ENCODE measurements around the gene RNF150. TPM values are rescaled to one million over a fixed set of nuclear protein-coding genes. Genes with fewer than 3 reads are reported as not detected.

RNF150 gene
- total and polyA plus RNA-seq, 3 donors from 2014 or later: 4.7 to 7.8 (median 6.5) TPM

- Histone ChIP-seq H3K27ac (no peak overlapping the region), H3K36me3 (ENCODE audit: low read depth, missing control alignments) (no peaks in the 10 kb centered on the region), H3K27me3 (no peaks in the 10 kb centered on the region), H3K4me1 (no peaks in the 10 kb centered on the region), H3K9me3 (no peaks in the 10 kb centered on the region), H3K4me3 (no peak overlapping the region)
- DNase-seq: no peak
- TF ChIP-seq, protein P1, sequence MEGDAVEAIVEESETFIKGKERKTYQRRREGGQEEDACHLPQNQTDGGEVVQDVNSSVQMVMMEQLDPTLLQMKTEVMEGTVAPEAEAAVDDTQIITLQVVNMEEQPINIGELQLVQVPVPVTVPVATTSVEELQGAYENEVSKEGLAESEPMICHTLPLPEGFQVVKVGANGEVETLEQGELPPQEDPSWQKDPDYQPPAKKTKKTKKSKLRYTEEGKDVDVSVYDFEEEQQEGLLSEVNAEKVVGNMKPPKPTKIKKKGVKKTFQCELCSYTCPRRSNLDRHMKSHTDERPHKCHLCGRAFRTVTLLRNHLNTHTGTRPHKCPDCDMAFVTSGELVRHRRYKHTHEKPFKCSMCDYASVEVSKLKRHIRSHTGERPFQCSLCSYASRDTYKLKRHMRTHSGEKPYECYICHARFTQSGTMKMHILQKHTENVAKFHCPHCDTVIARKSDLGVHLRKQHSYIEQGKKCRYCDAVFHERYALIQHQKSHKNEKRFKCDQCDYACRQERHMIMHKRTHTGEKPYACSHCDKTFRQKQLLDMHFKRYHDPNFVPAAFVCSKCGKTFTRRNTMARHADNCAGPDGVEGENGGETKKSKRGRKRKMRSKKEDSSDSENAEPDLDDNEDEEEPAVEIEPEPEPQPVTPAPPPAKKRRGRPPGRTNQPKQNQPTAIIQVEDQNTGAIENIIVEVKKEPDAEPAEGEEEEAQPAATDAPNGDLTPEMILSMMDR (IDR thresholded peaks at IDR 0.05): no peak
- TF ChIP-seq POLR2A (IDR thresholded peaks at IDR 0.05): no peak
- 46 to 56% methylated on average over 5 of the region's 5 CpGs for WGBS, 2 donors
- intact Hi-C loops (cut with DNase I; ENCODE audit: low total_unique reads): no loop called here
Measured at GRCh38 chr4:140870427-140870826, 262.8 kb downstream of the RNF150 start.

DNA sequence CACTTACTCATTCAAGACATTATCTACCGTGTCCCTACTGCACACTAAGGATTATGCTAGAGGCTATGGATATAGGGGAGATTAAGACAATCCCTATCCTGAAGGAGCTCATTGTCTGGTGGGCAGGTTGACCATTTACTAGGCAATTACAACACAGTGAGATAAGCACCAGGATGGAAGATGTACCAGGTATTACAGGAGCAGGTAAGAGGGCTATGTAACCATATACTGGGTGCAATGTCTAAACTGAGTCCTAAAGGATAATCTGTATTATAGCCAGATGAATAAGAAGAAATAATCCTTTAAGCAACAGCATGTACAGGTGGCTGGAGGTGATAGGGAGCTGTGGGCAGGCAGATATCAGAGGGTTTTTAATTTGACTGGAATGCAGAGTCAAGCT lies 263.8 kb downstream of the RNF150 start:
- intact Hi-C loops (cut with DNase I; ENCODE audit: low total_unique reads): no loop called here
- H3K27me3 ChIP-seq: no peaks in the 10 kb centered on the region
- no peak overlapping the region for H3K4me3 ChIP-seq
- no peaks in the 10 kb centered on the region for H3K36me3 ChIP-seq (ENCODE audit: low read depth, missing control alignments)
- TF ChIP-seq POLR2A (IDR thresholded peaks at IDR 0.05): no peak
- TF ChIP-seq, protein P1 (IDR thresholded peaks at IDR 0.05): no peak
- H3K4me1 ChIP-seq: no peaks in the 10 kb centered on the region
- 80 to 94% methylated on average over 1 of the region's 1 CpG for whole genome bisulfite sequencing, 2 donors
- no peaks in the 10 kb centered on the region for H3K9me3 ChIP-seq
- no peak for DNase-seq
- no peak overlapping the region for H3K27ac ChIP-seq

DNA sequence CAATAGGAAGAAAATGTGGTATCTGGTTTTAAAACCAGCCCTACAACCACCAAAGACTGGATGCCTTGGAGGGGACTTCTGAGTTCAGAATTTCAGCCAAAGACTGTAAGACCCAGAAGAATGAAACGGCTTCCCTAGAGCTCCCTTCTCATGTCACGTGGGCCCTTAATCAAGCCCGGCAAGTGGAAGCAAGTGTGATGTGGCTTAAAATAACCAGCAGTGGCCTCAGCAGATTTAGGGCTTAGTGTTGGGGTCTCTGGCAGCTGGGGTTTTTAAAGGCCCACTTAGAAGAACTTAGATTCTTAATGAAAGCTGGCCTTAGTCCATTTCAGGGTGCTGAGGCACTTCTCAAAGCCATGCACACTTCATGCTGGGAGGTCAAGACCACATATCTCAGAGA lies 265.9 kb downstream of the RNF150 start:
- no peaks in the 10 kb centered on the region for H3K27me3 ChIP-seq
- TF ChIP-seq, protein P1 (IDR thresholded peaks at IDR 0.05): no peak
- no peak for TF ChIP-seq POLR2A (IDR thresholded peaks at IDR 0.05)

GRCh38 chr4:140866492-140867005 lies 266.7 kb downstream of the RNF150 start:
- H3K27me3 ChIP-seq: no peaks in the 10 kb centered on the region
- H3K36me3 ChIP-seq (ENCODE audit: low read depth, missing control alignments): no peaks in the 10 kb centered on the region
- no peak overlapping the region for H3K4me3 ChIP-seq
- H3K27ac ChIP-seq: no peak overlapping the region
- DNase-seq: no peak
- TF ChIP-seq, protein P1 (IDR thresholded peaks at IDR 0.05): no peak
- no peak for TF ChIP-seq POLR2A (IDR thresholded peaks at IDR 0.05)
- 74 to 87% methylated on average over 5 of the region's 5 CpGs for WGBS, 2 donors
- H3K4me1 ChIP-seq: no peaks in the 10 kb centered on the region
- intact Hi-C loops (cut with DNase I; ENCODE audit: low total_unique reads): no loop called here
- no peaks in the 10 kb centered on the region for H3K9me3 ChIP-seq

More for the DNA sequence above, 265.9 kb downstream of the RNF150 start:
- intact Hi-C loops (cut with DNase I; ENCODE audit: low total_unique reads): no loop called here
- Histone ChIP-seq H3K4me1 (no peaks in the 10 kb centered on the region), H3K27ac (no peak overlapping the region), H3K9me3 (no peaks in the 10 kb centered on the region), H3K36me3 (ENCODE audit: low read depth, missing control alignments) (no peaks in the 10 kb centered on the region), H3K4me3 (no peak overlapping the region)
- DNase-seq: no peak
- WGBS, 2 donors: 89 to 95% methylated on average over 3 of the region's 3 CpGs
